ENCODE measurements around the gene NPR2.

Gene NPR2

GRCh38 chr9:35791297-35791921 is at the start of gene NPR2:
NPR2 (plus strand) TSS chr9:35791591; CDS start chr9:35792409, 818 bp downstream.
- DNase-seq: no peak

GRCh38 chr9:35741740-35742139 is 49.7 kb upstream of the NPR2 start:
- DNase-seq: no peak

- no peak for DNase-seq
Measured at GRCh38 chr9:35743452-35743851, 47.9 kb upstream of the NPR2 start.

GRCh38 chr9:35743880-35744518 is 47.4 kb upstream of the NPR2 start:
- no peak for DNase-seq

GRCh38 chr9:35745569-35745968 is 45.8 kb upstream of the NPR2 start:
- no peak for DNase-seq

- DNase-seq: no peak
Measured at GRCh38 chr9:35746583-35746982, 44.8 kb upstream of the NPR2 start.

GRCh38 chr9:35748242-35748857 is 43.0 kb upstream of the NPR2 start:
- DNase-seq: no peak

GRCh38 chr9:35748858-35749514 is 42.4 kb upstream of the NPR2 start, which contains the start of the genes GBA2 and RGP1:
GBA2 (minus strand) TSS chr9:35749228; CDS start chr9:35748704, 524 bp downstream.
RGP1 (plus strand) TSS chr9:35749287; CDS start chr9:35749756, 469 bp downstream.
- DNase-seq: peak; percentile 53

GRCh38 chr9:35749515-35750255 is 41.7 kb upstream of the NPR2 start:
- no peak for DNase-seq

GRCh38 chr9:35750256-35750531 is 41.2 kb upstream of the NPR2 start:
- DNase-seq: no peak

- DNase-seq: no peak
Measured at GRCh38 chr9:35753466-35753865, 37.9 kb upstream of the NPR2 start.

GRCh38 chr9:35754264-35754663 is 37.1 kb upstream of the NPR2 start, which contains the start of gene MSMP:
MSMP (minus strand) TSS chr9:35754276; CDS start chr9:35754129, 147 bp downstream.
- DNase-seq: no peak

- no peak for DNase-seq
Measured at GRCh38 chr9:35755071-35755470, 36.3 kb upstream of the NPR2 start.

GRCh38 chr9:35756275-35757225 is 34.8 kb upstream of the NPR2 start:
- no peak for DNase-seq

- DNase-seq: no peak
Measured at GRCh38 chr9:35757226-35757891, 34.0 kb upstream of the NPR2 start.

GRCh38 chr9:35757892-35758275 is 33.5 kb upstream of the NPR2 start:
- DNase-seq: no peak

- DNase-seq: no peak
Measured at GRCh38 chr9:35758475-35759050, 32.8 kb upstream of the NPR2 start.

GRCh38 chr9:35759795-35760194 is 31.6 kb upstream of the NPR2 start:
- DNase-seq: no peak

- DNase-seq: peak; percentile 20
Measured at GRCh38 chr9:35760651-35761050, 30.7 kb upstream of the NPR2 start.

GRCh38 chr9:35763181-35763580 is 28.2 kb upstream of the NPR2 start:
- no peak for DNase-seq

GRCh38 chr9:35763803-35764202 is 27.6 kb upstream of the NPR2 start:
- DNase-seq: no peak

All from fibroblast of skin of right quadriceps (primary cell).